GM19239 (cell line): Measurements from ENCODE around the gene EPHB2.

Experiments used
- DNase-seq: peaks from one replicate; pipeline ENCODE4 v3.0.0; 2011; ENCODE audit warnings: low spot score; ENCODE audit not compliant: insufficient read length
- FAIRE-seq: peaks from 2 replicates; lab custom pipeline; 2011; peaks lifted over from hg19 to GRCh38; lab: Jason Lieb, UNC

EPHB2 gene

DNA sequence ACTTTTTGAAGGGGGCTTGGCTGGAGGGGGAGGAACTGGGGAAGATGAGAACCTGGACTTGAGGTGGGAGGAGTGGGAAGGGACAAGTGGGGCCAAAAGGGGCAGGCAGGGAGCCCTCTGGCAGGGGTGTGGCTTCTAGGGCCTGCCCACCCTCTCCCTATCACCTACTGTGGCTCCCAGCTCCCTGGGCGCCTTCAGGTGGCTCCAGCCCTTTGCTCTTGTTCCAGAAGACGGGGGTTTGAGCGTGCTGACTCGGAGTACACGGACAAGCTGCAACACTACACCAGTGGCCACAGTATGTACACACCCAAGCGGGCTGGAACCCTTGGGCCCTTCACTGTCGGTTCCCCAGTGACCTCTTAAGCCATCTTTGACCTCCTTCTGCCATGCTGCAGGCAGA lies 185.5 kb downstream of the EPHB2 start:
- DNase-seq (no peak), FAIRE-seq (no peak)

DNA sequence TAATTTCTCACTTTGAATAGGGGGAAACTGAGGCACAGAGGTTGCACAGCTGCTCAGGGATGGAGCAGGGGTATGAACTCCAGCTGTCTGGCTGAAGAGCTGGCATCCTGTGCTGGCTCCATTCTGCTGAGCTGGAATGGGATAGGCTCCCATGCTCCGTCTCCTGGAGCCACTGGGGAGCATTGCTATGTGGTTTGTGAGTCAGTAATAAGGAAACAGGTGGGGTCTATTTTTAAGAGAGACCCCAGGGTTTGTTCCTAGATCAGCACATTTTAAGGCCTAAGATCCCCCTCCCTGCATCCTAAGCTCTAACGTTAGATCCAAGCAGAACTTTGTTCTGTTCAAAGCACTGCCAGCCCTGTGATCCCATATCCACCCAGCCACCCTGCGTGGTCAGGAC lies 189.8 kb downstream of the EPHB2 start:
- no peak for DNase-seq
- no peak for FAIRE-seq

DNA sequence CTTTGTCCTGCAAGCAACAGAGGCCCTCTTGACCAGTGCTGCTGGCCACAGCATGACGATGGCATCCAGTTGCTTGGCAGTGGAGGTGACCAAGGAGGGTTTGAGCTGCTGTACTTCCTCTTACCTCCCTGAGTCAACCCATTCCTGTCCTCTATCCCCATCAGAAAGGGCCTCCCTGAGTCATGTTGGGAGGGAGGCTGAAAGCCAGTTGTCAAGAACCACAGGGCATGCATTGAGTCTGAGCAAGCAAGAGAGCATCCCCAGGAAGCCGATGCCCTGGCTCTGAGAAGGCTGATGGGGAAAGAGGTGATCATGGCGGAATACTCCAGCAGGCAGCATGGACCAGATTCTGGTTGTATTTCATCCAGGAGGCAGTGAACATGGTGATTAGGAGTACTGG lies 192.5 kb downstream of the EPHB2 start:
- DNase-seq (no peak), FAIRE-seq (no peak)

DNA sequence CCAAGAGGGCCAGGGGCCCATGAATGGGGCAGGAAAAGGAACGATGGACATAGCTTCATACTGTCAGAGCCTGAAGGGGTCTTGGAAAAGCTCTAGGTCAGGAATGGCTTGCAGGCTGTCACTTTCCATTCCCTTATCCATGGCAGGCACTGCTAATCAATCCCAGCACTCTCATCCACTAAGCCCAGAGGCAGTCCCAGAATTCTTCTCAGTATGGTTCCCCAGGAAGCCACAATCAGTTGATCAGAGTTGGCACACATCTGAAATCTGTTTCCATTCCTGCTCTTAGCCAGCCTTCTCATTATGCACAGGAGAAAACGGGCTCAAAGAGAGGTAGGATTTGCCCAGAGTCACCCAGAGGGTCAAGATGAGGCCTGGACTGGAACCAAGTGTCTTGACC lies 196.3 kb downstream of the EPHB2 start:
- FAIRE-seq (no peak), DNase-seq (no peak)

DNA sequence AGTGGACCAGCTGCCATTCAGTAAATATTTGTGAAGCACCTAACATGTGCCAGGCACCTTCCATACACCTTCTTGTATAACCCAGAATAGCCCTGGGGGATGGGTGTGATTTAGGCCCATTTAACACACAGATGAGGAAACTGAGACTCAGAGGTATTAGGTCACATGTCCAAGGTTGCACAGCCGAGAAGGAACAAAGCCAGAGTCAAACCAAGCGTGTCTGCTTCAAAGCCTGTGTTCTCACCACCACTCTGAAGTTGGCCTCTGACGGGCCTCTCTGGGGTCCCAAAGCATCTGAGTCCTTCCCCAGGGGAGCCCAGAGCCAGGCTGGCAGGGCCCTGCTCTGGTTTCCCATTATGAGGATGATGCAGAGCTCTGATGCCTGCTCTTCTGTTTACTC lies 196.9 kb downstream of the EPHB2 start:
- FAIRE-seq (no peak), DNase-seq (no peak)

DNA sequence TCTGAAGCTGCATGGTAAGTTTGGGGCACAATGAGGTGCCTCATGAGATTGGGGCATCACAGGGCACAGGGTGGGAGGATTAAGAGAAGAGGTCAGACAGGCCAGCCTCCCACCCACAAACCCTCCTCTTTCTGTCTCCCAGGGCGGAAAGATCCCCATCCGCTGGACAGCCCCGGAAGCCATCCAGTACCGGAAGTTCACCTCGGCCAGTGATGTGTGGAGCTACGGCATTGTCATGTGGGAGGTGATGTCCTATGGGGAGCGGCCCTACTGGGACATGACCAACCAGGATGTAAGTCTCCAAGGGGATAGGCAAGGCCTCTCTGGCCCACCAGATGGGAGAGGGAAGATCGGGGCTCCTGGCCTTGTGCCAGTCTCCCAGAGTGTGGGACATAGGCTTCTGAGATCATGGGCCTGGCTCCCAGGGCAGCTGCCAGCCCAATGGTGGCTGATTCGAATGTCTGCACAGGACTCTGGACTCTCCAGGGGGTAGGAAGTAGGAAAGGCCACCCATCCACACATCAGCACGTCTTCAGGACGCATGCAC lies 198.3 kb downstream of the EPHB2 start:
- DNase-seq (no peak), FAIRE-seq (no peak)

DNA sequence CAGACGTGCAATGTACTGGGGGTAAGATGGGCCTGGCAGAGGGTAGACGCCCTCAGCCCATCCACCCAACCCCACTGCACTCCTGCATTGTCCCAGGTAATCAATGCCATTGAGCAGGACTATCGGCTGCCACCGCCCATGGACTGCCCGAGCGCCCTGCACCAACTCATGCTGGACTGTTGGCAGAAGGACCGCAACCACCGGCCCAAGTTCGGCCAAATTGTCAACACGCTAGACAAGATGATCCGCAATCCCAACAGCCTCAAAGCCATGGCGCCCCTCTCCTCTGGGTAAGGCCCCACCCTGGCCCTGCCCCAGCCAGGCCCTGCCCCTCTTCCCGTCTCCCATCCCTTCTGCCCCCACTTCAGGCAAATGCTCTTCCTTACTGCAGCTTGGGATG lies 199.6 kb downstream of the EPHB2 start:
- DNase-seq (no peak), FAIRE-seq (no peak)

DNA sequence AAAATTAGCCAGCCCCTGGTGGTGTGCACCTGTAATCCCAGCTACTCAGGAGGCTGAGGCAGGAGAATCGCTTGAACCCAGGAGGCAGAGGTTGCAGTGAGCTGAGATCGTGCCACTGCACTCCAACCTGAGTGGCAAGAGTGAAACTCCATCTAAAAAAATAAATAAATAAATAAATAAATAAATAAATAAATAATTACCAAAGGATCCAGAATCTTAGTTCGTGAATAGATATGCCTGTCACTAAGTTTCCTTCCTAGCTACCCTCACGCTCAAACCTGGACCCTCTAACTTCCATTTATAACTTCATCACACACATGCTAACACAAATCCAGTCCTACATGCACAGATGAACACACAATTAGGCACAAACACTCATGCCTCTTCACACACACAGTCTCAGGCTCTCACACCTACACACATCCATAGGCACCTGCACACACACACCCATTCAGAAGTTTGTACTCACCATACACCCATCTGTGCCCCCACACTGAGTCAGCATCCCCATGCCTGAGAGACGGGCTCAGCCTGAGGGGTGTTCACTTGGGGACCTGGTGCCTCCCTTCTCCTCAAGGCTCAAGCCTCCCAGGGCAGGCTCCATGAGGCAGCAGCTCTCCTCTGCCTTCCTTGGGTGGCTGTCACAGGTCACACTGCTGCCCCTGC lies 200.5 kb downstream of the EPHB2 start:
- no peak for FAIRE-seq
- no peak for DNase-seq

DNA sequence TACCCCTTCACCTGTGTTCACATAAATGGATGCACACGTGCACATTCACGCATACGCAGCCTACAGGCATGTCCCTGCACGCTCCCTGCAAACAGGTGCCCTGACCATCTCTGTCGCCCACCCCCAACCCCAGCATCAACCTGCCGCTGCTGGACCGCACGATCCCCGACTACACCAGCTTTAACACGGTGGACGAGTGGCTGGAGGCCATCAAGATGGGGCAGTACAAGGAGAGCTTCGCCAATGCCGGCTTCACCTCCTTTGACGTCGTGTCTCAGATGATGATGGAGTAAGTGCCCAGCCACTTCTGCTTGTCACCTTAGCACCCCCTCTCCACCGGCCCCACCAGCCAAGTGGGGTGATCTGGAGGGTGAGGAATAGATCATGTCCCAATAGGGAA lies 201.7 kb downstream of the EPHB2 start:
- no peak for FAIRE-seq
- no peak for DNase-seq

DNA sequence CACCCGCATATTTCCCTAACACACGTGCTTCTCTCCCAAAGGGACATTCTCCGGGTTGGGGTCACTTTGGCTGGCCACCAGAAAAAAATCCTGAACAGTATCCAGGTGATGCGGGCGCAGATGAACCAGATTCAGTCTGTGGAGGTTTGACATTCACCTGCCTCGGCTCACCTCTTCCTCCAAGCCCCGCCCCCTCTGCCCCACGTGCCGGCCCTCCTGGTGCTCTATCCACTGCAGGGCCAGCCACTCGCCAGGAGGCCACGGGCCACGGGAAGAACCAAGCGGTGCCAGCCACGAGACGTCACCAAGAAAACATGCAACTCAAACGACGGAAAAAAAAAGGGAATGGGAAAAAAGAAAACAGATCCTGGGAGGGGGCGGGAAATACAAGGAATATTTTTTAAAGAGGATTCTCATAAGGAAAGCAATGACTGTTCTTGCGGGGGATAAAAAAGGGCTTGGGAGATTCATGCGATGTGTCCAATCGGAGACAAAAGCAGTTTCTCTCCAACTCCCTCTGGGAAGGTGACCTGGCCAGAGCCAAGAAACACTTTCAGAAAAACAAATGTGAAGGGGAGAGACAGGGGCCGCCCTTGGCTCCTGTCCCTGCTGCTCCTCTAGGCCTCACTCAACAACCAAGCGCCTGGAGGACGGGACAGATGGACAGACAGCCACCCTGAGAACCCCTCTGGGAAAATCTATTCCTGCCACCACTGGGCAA lies 202.9 kb downstream of the EPHB2 start:
- DNase-seq = no peak
- FAIRE-seq = no peak

DNA sequence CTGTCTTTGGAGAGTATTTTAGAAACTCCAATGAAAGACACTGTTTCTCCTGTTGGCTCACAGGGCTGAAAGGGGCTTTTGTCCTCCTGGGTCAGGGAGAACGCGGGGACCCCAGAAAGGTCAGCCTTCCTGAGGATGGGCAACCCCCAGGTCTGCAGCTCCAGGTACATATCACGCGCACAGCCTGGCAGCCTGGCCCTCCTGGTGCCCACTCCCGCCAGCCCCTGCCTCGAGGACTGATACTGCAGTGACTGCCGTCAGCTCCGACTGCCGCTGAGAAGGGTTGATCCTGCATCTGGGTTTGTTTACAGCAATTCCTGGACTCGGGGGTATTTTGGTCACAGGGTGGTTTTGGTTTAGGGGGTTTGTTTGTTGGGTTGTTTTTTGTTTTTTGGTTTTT lies 203.5 kb downstream of the EPHB2 start:
- DNase-seq = no peak
- FAIRE-seq = no peak

DNA sequence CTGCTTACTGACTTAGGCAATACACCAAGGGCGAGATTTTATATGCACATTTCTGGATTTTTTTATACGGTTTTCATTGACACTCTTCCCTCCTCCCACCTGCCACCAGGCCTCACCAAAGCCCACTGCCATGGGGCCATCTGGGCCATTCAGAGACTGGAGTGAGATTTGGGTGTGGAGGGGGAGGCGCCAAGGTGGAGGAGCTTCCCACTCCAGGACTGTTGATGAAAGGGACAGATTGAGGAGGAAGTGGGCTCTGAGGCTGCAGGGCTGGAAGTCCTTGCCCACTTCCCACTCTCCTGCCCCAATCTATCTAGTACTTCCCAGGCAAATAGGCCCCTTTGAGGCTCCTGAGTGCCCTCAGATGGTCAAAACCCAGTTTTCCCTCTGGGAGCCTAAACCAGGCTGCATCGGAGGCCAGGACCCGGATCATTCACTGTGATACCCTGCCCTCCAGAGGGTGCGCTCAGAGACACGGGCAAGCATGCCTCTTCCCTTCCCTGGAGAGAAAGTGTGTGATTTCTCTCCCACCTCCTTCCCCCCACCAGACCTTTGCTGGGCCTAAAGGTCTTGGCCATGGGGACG lies 204.1 kb downstream of the EPHB2 start:
- DNase-seq (no peak), FAIRE-seq (no peak)

DNA sequence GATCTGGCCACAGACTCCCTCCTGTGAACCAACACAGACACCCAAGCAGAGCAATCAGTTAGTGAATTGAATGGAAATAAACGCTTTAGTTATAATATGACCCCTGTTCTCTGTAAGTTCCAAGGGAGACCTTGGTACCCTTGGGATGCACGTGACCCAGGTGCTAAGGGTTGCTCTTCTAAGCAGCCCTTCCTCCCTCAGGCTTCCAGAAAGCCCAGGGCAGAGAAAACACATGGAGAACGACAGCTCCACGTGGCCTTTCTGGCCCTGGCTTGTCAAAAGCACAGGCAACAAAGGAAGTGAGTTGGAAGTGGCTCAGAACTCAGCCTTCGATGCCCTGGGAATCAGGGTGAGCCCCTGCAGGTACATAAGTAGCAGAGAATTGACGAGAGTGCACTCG lies 204.6 kb downstream of the EPHB2 start:
- DNase-seq = no peak
- FAIRE-seq = no peak

DNA sequence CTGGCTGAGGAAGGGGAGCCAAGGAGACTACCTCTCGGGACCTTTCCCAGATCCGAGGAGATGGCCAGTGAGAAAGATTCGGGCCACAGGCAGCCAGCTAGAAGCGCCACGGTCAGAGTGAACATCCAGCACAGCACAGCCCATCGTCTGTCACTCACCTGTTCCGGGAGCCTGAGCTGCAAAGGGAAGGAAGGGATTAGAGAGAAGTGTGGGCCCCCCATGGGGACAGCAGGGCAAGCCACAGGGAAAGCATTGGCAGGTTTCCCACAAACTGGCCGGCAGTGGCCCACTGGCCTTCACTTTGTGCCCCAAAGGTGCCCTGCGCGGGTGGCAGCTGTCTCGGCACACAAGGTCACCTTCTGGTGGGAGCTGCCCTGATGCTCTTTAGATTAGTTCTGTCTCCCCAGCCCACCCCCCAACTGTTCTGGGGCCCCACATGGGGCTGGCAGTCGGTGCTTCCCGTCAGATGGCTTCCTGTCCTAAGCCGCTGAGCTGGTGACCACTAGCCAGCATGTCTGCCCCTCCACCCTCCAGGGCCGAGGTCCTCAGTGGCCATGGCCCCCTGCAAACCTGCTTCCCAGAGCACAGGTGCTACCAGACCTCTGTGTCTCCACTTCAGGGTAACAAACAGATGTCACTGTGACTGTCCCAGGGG lies 205.3 kb downstream of the EPHB2 start:
- DNase-seq (no peak), FAIRE-seq (no peak)

DNA sequence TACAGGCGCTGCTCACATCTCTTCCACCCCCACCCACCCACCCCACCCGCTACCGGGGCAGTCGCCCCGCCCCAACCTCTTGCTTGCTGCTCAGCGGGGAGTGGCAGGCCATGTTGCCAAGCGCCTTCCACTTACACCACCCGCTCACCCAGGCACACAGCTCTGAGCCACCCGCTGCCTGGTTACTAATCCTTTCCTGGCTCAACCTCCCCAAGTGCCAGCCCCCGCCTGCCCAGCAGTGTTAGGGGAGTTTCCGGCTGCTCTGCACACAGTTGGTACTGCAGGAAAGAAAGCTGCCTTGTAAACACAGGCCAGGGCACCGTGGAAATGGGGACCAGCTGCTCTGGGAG lies 205.8 kb downstream of the EPHB2 start:
- DNase-seq = no peak
- FAIRE-seq = no peak

DNA sequence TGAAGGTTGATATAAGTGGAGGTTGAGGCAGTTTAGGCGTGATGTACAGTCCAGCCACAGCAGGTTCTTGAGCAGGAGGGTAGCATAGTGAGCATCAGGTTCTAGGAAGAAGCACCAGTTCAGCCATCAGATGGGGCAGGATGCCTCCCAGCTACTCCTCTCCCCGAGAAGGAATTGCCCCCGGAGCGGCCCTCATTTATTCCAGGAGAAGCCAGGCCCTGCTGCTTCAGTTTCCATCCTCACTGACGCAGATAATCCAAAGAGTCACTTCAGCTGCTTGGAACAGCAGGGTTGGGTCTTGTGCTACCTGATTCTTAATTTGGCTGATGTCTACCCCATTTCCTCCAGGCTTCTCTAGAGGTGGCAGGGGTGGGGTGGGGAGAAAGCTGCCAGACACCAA lies 207.3 kb downstream of the EPHB2 start:
- DNase-seq (no peak), FAIRE-seq (no peak)

DNA sequence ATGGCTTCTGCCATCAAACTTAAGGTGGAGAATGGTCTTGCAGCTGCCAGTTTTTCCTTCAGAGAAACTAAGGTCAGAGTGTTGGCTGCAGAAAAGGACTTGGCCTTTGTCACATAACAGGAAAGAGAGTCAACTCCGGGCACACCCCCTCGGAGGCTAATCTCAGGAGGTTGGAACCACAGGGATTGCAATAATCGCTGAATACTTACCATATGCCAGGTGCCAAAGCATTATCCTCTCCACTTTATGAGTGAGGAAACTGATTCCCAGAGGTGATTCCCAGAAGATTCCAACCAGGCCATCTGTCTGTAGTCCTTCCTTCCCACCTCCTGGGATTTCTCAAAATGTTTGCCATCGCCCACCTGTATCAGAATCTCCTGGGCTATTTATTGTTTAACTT lies 208.0 kb downstream of the EPHB2 start:
- FAIRE-seq = no peak

DNA sequence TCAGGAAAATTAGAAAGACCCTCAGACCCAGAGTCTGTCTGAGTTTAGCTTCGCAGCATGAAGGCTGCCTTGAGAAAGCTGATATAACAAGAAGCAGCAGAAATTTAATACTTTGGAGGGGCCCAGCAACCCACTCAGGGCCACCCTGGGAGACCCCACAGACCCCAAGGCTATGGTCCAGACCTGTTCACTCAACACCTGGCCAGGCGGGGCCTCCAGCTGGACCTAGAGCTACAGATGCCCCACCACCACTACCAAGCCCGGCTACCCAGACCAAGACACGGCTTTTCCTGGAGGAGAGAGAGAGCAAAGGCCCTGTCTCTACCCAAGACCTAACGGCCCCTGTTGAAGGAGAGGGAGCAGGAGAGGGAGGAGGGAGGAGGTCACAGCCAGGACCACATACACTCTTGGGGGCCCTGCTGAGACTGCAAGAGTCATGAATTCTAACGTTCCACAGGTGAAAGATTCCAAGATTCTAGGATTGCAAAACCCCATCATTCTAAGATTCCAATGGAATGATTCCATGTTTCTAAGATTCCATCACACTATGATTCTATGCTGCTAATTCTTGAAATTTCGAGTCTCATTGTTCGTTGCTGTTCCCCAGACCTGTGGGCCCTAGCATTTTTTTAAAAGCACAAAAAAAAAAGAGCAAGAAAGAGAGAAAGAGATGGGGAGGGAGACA lies 208.8 kb downstream of the EPHB2 start:
- FAIRE-seq (no peak), DNase-seq (no peak)

More for the DNA sequence above, 208.0 kb downstream of the EPHB2 start:
- no peak for DNase-seq

DNA sequence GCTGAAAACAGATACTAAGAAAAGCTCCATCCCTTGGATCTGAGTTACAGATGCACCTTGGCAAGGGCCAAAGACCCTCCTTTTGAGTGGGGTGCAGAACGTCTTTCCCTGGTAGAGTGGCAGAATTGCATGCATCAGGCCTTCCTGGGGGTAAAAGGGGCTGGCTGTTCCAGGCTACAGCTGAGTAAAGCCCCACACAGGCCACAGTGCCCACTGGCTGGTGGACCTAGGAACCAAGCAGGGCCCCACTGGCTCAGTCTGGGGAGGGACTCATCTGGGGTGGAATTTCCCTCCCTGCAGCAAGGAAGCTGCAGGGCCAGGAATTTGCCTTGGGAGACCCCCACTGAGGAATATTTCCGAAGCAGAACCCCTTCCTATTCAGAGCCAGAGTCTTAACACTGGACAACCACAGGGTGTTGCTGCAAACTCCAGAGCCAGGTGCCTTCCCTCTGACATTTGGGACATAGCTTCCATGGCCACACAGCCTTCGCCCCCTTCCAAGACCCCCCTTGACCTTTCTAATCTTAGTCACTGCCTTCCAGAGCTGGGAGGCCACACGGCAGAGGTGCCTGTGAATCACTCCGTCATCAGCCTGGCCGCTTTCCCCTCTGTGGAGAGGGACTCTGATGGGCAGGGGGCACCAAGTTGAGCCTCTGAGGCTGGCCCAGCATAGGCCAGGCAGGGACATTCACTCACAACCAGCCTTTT lies 209.5 kb downstream of the EPHB2 start:
- FAIRE-seq (no peak), DNase-seq (no peak)
